Skeletal muscle cell (primary cell): ENCODE measurements around the gene SON.
"Not testable (repeated sequence)": the region's sequence is repeated elsewhere in the genome, so short reads cannot be mapped to it uniquely, and the experiment has no call there.

ENCODE experiments used
- DNase-seq: peaks from one replicate; pipeline ENCODE4 v3.0.0-alpha.2; 2010; ENCODE audit warnings: low read depth
- H3K4me3 ChIP-seq: 2 replicates; pipeline ENCODE4 v1.5.1; 2011; ENCODE audit warnings: low read depth, mild to moderate bottlenecking, control low read depth, low read length, moderate library complexity

SON gene

DNA sequence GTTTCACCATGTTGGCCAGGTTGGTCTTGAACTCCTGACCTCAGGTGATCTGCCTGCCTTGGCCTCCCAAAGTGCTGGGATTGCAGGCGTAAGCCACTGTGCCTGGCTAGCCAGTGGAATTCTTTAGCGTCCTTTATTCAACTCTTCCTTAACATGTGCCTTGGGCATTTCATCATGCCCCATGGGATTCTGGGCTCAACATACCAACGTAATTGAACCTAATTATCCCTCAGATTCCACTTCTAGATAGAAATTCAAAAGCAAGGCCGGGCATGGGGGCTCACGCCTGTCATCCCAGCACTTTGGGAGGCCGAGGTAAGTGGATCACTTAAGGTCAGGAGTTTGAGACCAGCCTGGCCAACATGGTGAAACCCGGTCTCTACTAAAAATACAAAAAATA lies 83.3 kb downstream of the SON start:
- H3K4me3 ChIP-seq, DNase-seq: not testable (repeated sequence)
